Mesenchymal stem cell (in vitro differentiated cells and primary cell): ENCODE measurements around the gene KRT35.

ENCODE experiments used
- DNase-seq: peaks from one replicate; pipeline ENCODE4 v3.0.0-alpha.2; 2013
- H2AFZ ChIP-seq: one replicate; pipeline ENCODE4 v1.6.1; 2013; ENCODE audit warnings: low read depth, mild to moderate bottlenecking, control low read depth, inconsistent platforms, low read length, moderate library complexity
- H2AK5ac ChIP-seq: 2 replicates; pipeline ENCODE4 v1.6.1; 2013; ENCODE audit warnings: low read length, moderate library complexity, mild to moderate bottlenecking, inconsistent platforms; ENCODE audit not compliant: severe bottlenecking
- H2BK120ac ChIP-seq: one replicate; pipeline ENCODE4 v1.6.1; 2013; ENCODE audit warnings: low read depth, mild to moderate bottlenecking, inconsistent platforms, low read length, moderate library complexity
- H2BK12ac ChIP-seq, 2 experiments: one replicate each; pipeline ENCODE4 v1.6.1; 2013; ENCODE audit warnings: inconsistent platforms in 2 of 2, low read length in 2 of 2, mild to moderate bottlenecking in 2 of 2, moderate library complexity in 2 of 2, control low read depth in 1 of 2
- H2BK15ac ChIP-seq: one replicate; pipeline ENCODE4 v1.6.1; 2013; ENCODE audit warnings: mild to moderate bottlenecking, low read depth, inconsistent platforms; ENCODE audit not compliant: poor library complexity, severe bottlenecking
- H2BK5ac ChIP-seq: 2 replicates; pipeline ENCODE4 v1.6.1; 2013; ENCODE audit warnings: low read depth, mild to moderate bottlenecking, low read length, control low read depth, inconsistent platforms; ENCODE audit not compliant: poor library complexity, severe bottlenecking
- H3K14ac ChIP-seq, 2 experiments: one replicate each; pipeline ENCODE4 v1.6.1; 2013; ENCODE audit warnings: inconsistent platforms in 2 of 2, low read length in 2 of 2, control low read depth in 1 of 2, mild to moderate bottlenecking in 1 of 2, moderate library complexity in 1 of 2
- H3K18ac ChIP-seq, 2 experiments: one replicate each; pipeline ENCODE4 v1.6.1; 2013; ENCODE audit warnings: inconsistent platforms in 2 of 2, low read length in 2 of 2, control low read depth in 1 of 2, low read depth in 1 of 2, mild to moderate bottlenecking in 1 of 2
- H3K23ac ChIP-seq, 2 experiments: one replicate each; pipeline ENCODE4 v1.6.1; 2013; ENCODE audit warnings: inconsistent platforms in 2 of 2, low read length in 2 of 2, mild to moderate bottlenecking in 2 of 2, moderate library complexity in 2 of 2, control low read depth in 1 of 2
- H3K27ac ChIP-seq: 2 replicates; pipeline ENCODE4 v1.5.1; 2013; ENCODE audit warnings: mild to moderate bottlenecking, moderate library complexity, low read length, control low read depth, inconsistent platforms; ENCODE audit not compliant: poor library complexity, severe bottlenecking
- H3K27me3 ChIP-seq, 2 experiments: 2 replicates each; pipeline versions ENCODE4 v1.6.1 to v1.7.0; 2013; ENCODE audit warnings: low read length in 2 of 2, mild to moderate bottlenecking in 2 of 2, moderate library complexity in 2 of 2, control low read depth in 1 of 2, inconsistent platforms in 1 of 2; ENCODE audit not compliant: control insufficient read depth in 1 of 2, insufficient read depth in 1 of 2
- H3K36me3 ChIP-seq, 2 experiments: 2 replicates each; pipeline versions ENCODE4 v1.6.1 to v1.7.0; 2013; ENCODE audit warnings: low read length in 2 of 2, control low read depth in 1 of 2, inconsistent platforms in 1 of 2, low read depth in 1 of 2, mild to moderate bottlenecking in 1 of 2; ENCODE audit not compliant: insufficient read depth in 2 of 2, control insufficient read depth in 1 of 2
- H3K4ac ChIP-seq, 2 experiments: one replicate each; pipeline ENCODE4 v1.6.1; 2013; ENCODE audit warnings: inconsistent platforms in 2 of 2, low read length in 2 of 2, mild to moderate bottlenecking in 2 of 2, moderate library complexity in 2 of 2, control low read depth in 1 of 2, low read depth in 1 of 2
- H3K4me1 ChIP-seq: 2 replicates; pipeline ENCODE4 v1.6.1; 2013; ENCODE audit warnings: low read depth, low read length, control low read depth; ENCODE audit not compliant: control insufficient read depth, insufficient read depth
- H3K4me2 ChIP-seq: 2 replicates; pipeline ENCODE4 v1.6.1; 2013; ENCODE audit warnings: low read length, mild to moderate bottlenecking, inconsistent platforms; ENCODE audit not compliant: poor library complexity, severe bottlenecking
- H3K4me3 ChIP-seq, 2 experiments: 2 replicates each; pipeline versions ENCODE4 v1.5.1 to v1.7.0; 2013; ENCODE audit warnings: low read length in 2 of 2, mild to moderate bottlenecking in 2 of 2, control low read depth in 1 of 2, low read depth in 1 of 2; ENCODE audit not compliant: insufficient read depth in 1 of 2
- H3K79me1 ChIP-seq: replicated peaks from 2 replicates; pipeline ENCODE4 v1.6.1; 2013; ENCODE audit warnings: mild to moderate bottlenecking, control low read depth, low read length, inconsistent platforms; ENCODE audit not compliant: poor library complexity, severe bottlenecking
- H3K9ac ChIP-seq: 2 replicates; pipeline ENCODE4 v1.7.0; 2013; ENCODE audit warnings: mild to moderate bottlenecking, low read length, moderate library complexity
- H3K9me3 ChIP-seq: 2 replicates; pipeline ENCODE4 v1.7.0; 2013; ENCODE audit warnings: mild to moderate bottlenecking, low read length; ENCODE audit not compliant: control insufficient read depth
- H4K8ac ChIP-seq: one replicate; pipeline ENCODE4 v1.6.1; 2013; ENCODE audit warnings: inconsistent platforms, mild to moderate bottlenecking, low read length, moderate library complexity
- H4K91ac ChIP-seq: one replicate; pipeline ENCODE4 v1.6.1; 2013; ENCODE audit warnings: mild to moderate bottlenecking, low read length, inconsistent platforms
- WGBS: methylation state at CpG from one replicate; pipeline ENCODE4 v1.1.7; 2013; ENCODE audit warnings: mixed read lengths; 5-methylcytosine and 5-hydroxymethylcytosine counted together

Gene KRT35

GRCh38 chr17:41516147-41516829, 35.3 kb upstream of the KRT35 start:
- no peak overlapping the region for H2BK120ac ChIP-seq
- no peak overlapping the region for H4K8ac ChIP-seq
- peaks cover 0 to 49% of the 10 kb centered on the region in 2 experiments for H3K27me3 ChIP-seq
- no peak overlapping the region for H3K4ac ChIP-seq
- H3K79me1 ChIP-seq, result no peaks in the 10 kb centered on the region
- H2BK12ac ChIP-seq, result no peak overlapping the region
- H3K27ac ChIP-seq, result no peak overlapping the region
- H2BK15ac ChIP-seq, result no peak overlapping the region
- no peaks in the 10 kb centered on the region for H3K9me3 ChIP-seq
- no peak overlapping the region for H2AK5ac ChIP-seq
- H3K4me3 ChIP-seq, result no peak overlapping the region
- no peak overlapping the region for H3K23ac ChIP-seq
- H2AFZ ChIP-seq, result no peak overlapping the region
- no peak for DNase-seq
- no peak overlapping the region for H4K91ac ChIP-seq
- H3K4me2 ChIP-seq, result no peak overlapping the region
- H3K36me3 ChIP-seq, result peaks cover 0 to 3% of the 10 kb centered on the region in 2 experiments
- WGBS, result 95% methylated on average over 13 of the region's 14 CpGs
- no peak overlapping the region for H3K18ac ChIP-seq
- H3K9ac ChIP-seq, result no peak overlapping the region
- no peak overlapping the region for H3K14ac ChIP-seq
- peaks cover 12% of the 10 kb centered on the region for H3K4me1 ChIP-seq
- H2BK5ac ChIP-seq, result no peak overlapping the region

- H3K4me3 ChIP-seq, result no peak overlapping the region
- no peak overlapping the region for H2BK12ac ChIP-seq
- H3K14ac ChIP-seq, result no peak overlapping the region
- peaks cover 0 to 3% of the 10 kb centered on the region in 2 experiments for H3K36me3 ChIP-seq
- no peak overlapping the region for H3K23ac ChIP-seq
- no peak overlapping the region for H2AK5ac ChIP-seq
- DNase-seq, result no peak
- no peak overlapping the region for H2AFZ ChIP-seq
- no peaks in the 10 kb centered on the region for H3K9me3 ChIP-seq
- H3K18ac ChIP-seq, result no peak overlapping the region
- WGBS, result 91% methylated on average over 4 of the region's 5 CpGs
- H2BK15ac ChIP-seq, result no peak overlapping the region
- no peak overlapping the region for H3K4me2 ChIP-seq
- H3K27ac ChIP-seq, result no peak overlapping the region
- H3K4ac ChIP-seq, result no peak overlapping the region
- H4K91ac ChIP-seq, result no peak overlapping the region
- no peak overlapping the region for H2BK120ac ChIP-seq
- H3K9ac ChIP-seq, result no peak overlapping the region
- H3K79me1 ChIP-seq, result no peaks in the 10 kb centered on the region
- H4K8ac ChIP-seq, result no peak overlapping the region
- peaks cover 7% of the 10 kb centered on the region for H3K4me1 ChIP-seq
- H2BK5ac ChIP-seq, result no peak overlapping the region
- H3K27me3 ChIP-seq, result peaks cover 0 to 67% of the 10 kb centered on the region in 2 experiments
Measured at GRCh38 chr17:41513168-41513547, 32.2 kb upstream of the KRT35 start.

- H3K23ac ChIP-seq, result no peak overlapping the region
- no peak overlapping the region for H3K4me3 ChIP-seq
- no peak overlapping the region for H3K18ac ChIP-seq
- H3K9ac ChIP-seq, result no peak overlapping the region
- H3K27ac ChIP-seq, result no peak overlapping the region
- peaks cover 7% of the 10 kb centered on the region for H3K4me1 ChIP-seq
- no peak overlapping the region for H2BK12ac ChIP-seq
- DNase-seq, result no peak
- H4K91ac ChIP-seq, result no peak overlapping the region
- H4K8ac ChIP-seq, result no peak overlapping the region
- 77% methylated on average over 7 of the region's 7 CpGs for WGBS
- peaks cover 0 to 67% of the 10 kb centered on the region in 2 experiments for H3K27me3 ChIP-seq
- no peak overlapping the region for H2BK5ac ChIP-seq
- no peak overlapping the region for H3K4ac ChIP-seq
- no peak overlapping the region for H3K14ac ChIP-seq
- no peak overlapping the region for H2BK120ac ChIP-seq
- no peaks in the 10 kb centered on the region for H3K79me1 ChIP-seq
- peaks cover 0 to 3% of the 10 kb centered on the region in 2 experiments for H3K36me3 ChIP-seq
- peak overlapping the region; percentile 30 for H2BK15ac ChIP-seq
- no peaks in the 10 kb centered on the region for H3K9me3 ChIP-seq
- no peak overlapping the region for H2AFZ ChIP-seq
- no peak overlapping the region for H2AK5ac ChIP-seq
- no peak overlapping the region for H3K4me2 ChIP-seq
Measured at GRCh38 chr17:41512546-41513167, 31.7 kb upstream of the KRT35 start.

GRCh38 chr17:41511716-41512115, 30.8 kb upstream of the KRT35 start:
- Histone ChIP-seq H2AFZ (no peak overlapping the region), H2BK12ac (no peak overlapping the region), H2BK120ac (no peak overlapping the region), H3K23ac (no peak overlapping the region), H4K91ac (no peak overlapping the region), H3K4me3 (no peak overlapping the region), H4K8ac (no peak overlapping the region), H3K9ac (no peak overlapping the region), H2BK15ac (no peak overlapping the region), H3K4me2 (no peak overlapping the region), H3K18ac (no peak overlapping the region), H3K14ac (no peak overlapping the region), H2BK5ac (no peak overlapping the region), H3K27ac (no peak overlapping the region), H3K36me3 (peaks cover 0 to 1% of the 10 kb centered on the region in 2 experiments), H3K4ac (no peak overlapping the region), H2AK5ac (no peak overlapping the region), H3K4me1 (peaks cover 8% of the 10 kb centered on the region), H3K79me1 (no peaks in the 10 kb centered on the region), H3K27me3 (peaks cover 0 to 59% of the 10 kb centered on the region in 2 experiments), H3K9me3 (no peaks in the 10 kb centered on the region)
- 90% methylated on average over 10 of the region's 10 CpGs for WGBS
- DNase-seq, result no peak
